Measurements from ENCODE around the gene S100A16. TPM values are rescaled to one million over a fixed set of nuclear protein-coding genes. Genes with fewer than 3 reads are reported as not detected.
"Not testable (repeated sequence)": the region's sequence is repeated elsewhere in the genome, so short reads cannot be mapped to it uniquely, and the experiment has no call there.

Gene S100A16, protein sequence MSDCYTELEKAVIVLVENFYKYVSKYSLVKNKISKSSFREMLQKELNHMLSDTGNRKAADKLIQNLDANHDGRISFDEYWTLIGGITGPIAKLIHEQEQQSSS
- 442 and 502 TPM in 2 replicates for total RNA-seq

DNA sequence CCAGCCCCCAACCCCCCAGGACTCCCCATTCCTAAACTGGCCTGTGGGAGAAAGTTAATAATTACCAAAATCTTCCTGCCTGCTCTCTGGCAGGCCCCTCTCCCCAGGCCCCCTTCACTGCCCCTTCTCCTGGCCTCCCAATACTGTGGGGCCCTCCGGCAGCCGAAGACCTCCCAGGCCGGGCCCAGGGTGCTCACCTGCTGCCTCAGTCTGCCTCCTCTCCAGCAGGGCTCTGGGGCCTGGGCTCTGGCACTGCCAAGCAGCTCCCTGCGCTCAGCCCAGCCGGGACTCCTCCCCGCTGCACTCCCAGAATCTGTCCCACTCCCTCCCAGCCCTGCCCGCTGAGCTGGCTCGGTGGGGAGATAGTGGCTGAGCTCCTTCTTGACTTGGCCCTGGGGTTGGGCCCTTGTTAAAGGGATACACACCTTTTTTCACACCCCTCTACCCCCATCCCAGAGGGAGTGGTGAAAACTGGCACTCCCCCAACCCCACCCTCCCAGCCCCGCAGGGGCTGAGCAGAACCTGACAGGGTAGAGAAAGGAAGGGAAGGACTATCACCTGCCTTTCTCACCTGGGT, at the start of gene S100A16:
S100A16 (minus strand) TSS at position 383 of the 577 bp plus-strand sequence. CDS start 4,986 bp downstream, outside the sequence.
- DNase-seq (ENCODE audit: low read depth in 2 of 2), result peak in 1 of 2 donors; percentile 52

DNA sequence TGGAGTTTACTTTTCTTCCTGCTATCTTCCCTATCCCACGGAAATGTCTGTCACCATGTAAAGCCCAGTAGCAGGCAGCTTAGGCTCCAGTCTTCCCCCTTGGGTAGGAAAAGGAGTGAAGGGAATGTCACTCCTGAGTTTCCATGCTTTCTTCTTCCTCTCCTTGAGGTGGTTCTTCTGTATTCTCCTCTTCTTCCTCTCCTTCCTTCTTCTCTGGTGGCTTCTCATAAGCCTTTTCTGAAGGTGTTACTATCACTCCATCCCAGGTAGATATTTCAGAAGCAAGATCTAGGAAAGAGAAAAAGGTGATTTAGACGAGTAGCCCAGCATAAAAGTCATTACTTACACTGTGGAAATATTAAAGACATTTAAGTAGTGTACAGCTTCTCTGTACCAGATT, 49.3 kb upstream of the S100A16 start:
- no peak for DNase-seq (ENCODE audit: low read depth in 2 of 2)

DNA sequence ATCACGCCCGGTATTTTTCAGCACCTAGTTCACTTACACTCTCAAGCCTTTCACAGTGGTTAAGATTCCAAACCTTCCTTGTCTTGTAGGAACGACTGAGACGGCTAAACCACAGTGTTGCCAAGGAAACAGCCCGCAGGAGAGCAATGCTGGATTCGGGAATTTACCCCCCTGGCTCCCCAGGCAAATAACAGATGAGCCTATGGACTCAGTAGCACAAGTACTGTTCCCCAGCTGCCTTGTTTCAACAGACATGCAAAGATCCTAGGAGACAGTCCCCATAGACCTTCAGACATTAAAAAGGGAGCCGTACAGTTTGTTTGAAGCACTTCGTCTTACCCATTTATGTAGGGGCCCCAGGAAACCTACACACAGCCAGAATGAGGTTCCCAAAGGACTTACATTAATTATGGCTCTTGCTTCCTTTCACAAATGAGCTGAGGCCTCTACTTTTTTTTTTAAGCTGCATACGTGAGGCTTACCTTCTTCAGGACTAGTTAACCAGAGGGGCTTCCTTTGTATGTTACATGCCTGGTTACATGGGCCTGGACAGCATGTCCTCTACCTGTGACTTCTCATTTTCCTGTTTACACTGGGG, 48.3 kb upstream of the S100A16 start:
- DNase-seq (ENCODE audit: low read depth in 2 of 2), result no peak

DNA sequence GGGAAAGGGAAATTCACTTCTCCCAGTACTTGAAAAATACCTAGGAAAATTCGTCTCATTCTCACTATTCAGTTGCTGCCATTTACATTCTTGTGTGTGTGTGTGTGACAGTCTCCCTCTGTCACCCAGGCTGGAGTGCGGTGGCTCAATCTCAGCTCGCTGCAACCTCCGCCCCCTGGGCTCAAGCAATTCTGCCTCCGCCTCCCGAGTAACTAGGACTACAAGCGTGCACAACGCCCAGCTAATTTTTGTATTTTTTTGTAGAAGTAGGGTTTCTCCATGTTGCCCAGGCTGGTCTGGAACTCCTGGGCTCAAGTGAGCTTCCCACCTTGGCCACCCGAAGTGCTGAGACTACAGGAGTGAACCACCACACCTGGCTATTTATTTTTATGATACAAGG, 46.7 kb upstream of the S100A16 start:
- DNase-seq (ENCODE audit: low read depth in 2 of 2), result no peak

DNA sequence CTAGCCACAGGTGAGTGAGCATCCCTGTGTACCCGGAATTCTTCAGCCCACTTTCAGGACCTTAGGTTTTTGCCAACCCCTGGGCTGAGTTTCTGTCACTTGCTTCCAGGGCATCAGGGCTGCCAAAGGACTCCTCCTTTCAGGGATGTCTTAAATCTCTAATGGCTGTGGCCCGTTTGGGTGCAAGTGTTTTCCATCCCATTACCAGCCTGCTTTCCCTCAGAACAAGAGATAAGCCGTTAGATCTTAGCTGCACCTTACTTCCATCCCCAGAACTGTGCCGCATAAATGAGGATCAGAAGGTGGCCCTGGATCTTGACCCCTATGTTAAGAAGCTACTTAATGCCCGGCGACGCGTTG, 46.2 kb upstream of the S100A16 start:
- no peak for DNase-seq (ENCODE audit: low read depth in 2 of 2)

DNA sequence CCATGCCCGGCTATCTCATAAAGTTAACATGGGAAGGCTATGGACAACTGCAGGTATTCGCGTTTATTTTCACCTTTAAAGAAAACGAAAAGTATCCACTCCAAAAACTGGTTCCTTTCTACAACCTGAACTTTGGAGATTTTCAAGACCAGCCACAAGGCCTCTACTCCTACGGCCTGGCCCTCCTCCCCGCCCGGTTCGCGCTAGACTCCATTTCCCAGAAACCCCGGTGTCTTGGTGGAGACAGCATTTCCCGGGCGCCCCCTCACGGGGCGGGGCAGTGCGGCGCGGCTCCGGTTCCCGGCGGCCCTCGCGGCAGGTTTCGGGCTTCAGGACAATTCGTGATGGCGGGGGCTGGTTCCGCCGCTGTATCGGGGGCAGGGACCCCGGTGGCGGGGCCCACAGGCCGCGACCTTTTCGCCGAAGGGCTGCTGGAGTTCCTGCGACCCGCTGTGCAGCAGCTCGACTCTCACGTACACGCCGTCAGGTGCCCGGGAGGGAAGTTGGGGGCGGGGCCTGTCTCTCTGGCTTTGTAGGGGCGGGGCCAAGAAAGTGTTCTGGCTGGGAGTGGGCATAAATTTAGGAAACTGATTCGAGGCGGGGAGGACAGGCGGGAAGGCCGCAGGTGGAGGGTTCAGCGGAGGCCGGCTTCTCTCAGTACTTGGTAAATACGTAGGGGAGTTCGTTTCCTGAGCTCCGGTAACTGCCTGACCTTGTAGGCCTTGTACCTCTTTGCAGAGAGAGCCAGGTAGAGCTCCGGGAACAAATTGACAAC, 45.6 kb upstream of the S100A16 start, which contains the start of gene SNAPIN:
SNAPIN (plus strand) TSS at position 304 of the 775 bp plus-strand sequence; CDS start at position 345, 41 bp downstream.
- DNase-seq (ENCODE audit: low read depth in 2 of 2), result peak; percentile 61 to 73

DNA sequence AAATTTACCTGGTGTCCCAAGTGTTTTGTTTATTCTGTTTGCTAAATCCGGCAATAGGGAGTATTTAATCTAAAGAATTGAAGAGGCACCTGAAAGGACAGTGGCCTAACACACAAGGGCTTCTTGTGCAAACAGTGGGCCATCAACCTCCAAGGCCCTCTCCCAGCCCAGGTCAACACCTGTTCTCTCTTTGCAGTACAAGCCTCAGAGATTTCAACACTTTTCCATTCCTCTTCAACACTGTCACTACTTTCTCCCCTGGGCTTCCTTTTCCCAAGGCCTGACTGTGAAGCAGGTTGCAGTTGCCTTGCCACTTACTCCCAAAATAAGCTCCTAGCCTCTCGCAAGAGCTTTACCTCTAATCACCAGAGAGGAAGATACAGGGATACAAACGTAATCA, 42.4 kb upstream of the S100A16 start:
- DNase-seq (ENCODE audit: low read depth in 2 of 2), result no peak

DNA sequence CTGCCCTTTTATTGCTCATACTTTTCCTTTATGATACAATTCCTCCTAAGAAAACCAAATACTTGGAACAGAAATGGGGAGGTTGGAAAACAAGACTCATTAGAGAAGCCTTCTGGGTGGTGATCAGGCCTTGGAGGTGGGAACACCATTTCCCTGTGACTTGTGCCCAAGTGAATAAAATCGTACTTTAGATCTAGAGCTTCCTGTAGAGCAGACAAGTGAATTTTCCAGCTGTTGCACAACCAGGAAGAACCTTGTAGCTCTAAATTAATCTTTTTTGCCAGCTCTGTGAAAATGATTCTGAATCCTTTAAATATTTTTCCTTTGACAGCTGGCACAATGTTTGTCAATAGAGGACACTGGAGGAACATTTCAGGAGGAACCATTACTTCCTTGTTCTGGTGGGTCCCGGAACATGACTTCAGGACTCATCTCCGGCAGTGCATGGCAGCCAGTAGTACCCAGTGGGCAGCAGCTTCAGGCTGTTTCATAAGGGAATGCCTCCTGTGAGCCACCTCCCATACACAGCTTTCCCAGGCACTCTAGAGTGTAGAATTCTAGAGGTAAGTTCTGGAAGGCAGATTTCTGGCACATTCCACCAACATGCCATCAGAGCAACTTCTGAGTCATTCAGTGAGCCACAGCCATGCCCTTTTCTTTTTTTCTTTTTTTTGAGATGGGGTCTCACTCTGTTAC, 40.0 kb upstream of the S100A16 start:
- DNase-seq (ENCODE audit: low read depth in 2 of 2), result peak; percentile 24 to 50

DNA sequence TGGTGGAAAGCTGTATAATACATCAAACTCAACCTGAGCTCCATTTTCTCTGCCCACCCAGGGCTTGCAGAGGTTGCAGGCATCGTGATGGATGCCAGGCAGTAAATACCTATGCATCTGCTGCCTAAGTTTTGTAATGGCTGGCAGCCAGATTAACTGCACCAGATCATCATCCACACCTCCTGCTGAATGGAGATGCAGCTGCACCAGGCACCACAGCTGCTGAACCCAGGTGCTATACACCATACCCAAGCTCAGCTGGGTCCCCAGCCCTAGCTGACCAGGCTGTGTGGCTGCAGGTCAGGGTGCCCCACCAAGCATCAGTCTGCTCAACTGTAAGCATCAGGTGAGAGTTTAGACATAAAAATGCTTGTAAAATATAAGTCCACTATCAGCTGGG, 38.8 kb upstream of the S100A16 start:
- DNase-seq (ENCODE audit: low read depth in 2 of 2), result no peak

DNA sequence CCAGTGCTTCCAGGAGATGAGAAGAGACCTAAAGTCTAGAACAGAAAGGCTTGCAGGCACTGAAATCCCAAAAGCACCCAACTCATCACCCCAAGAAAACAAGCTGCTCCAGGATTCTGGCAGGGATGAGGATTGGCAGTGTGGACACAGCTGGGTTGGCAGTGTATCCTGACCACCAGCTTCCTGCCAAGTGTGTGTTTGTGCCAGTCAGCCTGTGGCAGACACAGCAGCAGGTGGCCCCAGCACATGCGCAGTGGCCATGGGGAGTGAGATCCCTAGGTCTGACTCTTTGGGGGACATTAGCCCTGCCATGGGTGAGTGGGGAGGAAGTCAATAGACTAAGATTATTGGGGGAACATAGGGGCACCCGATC, 36.9 kb upstream of the S100A16 start:
- DNase-seq (ENCODE audit: low read depth in 2 of 2), result no peak

DNA sequence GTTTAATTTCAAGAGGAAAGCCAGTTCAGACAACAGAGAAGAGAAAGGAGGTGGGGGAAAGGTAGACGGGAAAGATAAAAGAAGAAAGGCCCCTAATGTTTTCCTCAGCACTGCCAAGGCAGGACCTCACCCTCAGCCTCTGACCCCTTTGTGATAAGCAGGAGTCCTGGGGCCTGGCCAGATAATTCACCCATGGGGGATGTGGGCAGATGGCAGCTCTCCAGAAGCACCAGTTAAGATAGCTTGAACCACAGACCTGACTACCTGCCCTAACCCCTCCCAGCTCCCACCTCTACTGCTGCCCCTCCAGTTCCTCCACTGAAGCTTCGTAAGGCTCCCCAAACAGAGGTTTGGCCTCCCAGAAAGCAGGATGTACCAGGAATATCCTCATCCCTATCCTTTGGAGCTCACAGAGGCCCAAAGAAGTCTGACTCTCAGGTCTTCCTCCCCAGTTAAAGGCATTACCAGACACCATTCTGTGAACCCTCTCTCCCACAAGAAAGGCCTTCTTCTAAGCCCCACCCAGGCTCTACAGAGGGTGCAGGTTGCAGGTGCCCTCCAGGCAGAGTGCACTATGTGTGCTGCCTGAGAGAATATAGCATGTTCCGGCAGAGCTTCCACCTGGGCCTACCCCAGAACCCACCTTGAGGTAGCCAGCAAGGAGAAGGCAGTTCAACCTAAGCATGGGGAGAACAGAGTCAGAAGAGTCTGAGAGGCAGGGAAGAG, 36.4 kb upstream of the S100A16 start:
- no peak for DNase-seq (ENCODE audit: low read depth in 2 of 2)

DNA sequence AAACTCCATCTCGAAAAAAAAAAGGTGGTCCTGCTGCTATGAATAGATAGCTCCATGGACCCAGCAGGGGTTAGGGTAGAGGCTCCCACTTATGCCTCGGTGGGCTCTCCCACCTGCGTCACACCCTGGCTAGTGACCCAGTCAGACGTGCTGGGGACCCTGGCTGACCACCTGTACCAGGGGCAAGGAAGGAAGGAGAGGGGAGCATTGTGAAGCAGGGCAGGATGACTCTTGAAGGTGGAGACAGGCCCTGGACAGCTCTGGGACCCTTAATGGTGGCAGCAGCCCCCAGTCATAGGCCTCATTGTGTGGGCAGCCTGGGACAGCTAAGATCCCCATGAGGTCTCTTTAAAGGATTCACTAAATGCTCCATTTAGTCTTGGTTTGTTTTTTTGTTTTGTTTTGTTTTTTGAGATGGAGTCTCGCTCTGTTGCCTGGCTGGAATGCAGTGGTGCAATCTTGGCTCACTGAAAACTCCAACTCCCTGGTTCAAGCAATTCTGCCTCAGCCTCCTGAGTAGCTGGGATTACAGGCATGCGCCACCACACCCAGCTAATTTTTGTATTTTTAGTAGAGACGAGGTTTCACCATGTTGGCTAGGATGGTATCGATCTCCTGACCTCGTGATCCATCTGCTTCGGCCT, 35.2 kb upstream of the S100A16 start:
- DNase-seq (ENCODE audit: low read depth in 2 of 2), result no peak

DNA sequence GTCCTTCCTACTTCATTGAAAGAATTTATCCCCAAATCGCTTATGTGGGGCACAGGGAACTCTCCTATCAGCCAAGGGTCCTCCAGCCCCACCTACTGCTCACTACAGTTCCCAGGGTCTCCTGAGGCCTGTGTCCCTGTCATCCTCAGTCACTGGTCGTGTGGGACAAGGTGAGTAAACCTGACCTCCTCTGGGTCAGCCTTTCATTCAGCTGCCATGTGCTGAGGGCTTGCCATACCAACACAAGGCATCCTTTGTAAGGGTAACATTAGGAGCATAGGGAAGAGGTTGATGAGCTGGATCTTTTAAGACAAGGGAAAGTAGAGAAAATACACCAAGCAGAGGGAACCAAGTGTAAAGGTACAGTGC, 34.4 kb upstream of the S100A16 start:
- no peak for DNase-seq (ENCODE audit: low read depth in 2 of 2)

DNA sequence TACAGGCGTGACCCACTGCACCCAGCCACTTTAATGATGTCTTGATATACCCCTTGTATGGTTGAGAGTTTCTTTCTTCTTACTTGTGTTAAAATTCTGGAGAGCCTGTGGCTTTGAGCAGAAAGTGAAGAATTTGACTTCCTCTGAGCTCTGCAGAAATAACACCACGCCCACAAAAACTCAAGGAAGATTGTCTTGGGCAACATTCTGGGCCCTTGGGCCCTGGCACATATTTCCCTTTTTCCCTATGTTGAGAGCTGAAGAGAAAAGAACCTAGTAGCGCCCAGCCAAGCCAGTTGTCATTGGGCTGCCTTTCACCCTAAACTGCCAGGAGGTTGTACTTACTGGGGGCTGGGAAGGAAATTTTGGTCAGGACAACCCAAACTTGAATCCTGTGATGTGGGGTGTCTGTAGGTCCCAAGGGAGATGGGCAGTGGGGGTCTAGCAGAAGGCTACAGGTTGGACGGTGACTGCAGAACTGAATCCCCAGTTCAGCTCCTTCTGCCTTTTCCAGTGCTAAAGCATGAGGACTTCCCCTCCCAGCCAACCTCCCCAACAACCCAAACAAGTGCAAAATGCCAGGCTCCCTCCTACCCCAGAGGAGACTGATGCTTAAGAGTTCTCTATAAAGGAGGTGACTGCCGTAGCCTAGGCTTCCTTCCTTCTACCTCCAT, 33.9 kb upstream of the S100A16 start:
- no peak for DNase-seq (ENCODE audit: low read depth in 2 of 2)

DNA sequence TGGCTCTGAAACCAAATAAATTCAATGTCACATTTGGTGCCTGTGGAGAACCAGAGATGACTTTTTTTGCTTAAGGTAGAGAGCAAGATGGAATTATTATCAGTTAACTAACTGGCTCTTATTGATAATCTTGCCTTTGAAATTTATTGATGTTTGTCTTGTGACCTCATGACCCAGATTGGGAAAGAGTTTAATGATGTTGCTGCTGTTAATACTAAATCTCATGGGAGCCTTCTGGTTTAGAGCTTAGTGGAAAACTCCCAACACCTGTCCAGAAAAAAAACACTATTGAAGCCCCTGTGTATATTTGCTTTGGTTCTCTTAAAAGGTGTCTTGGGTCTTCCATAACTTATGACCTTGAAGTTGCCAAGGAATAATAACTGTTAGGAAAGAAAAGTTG, 30.9 kb upstream of the S100A16 start:
- no peak for DNase-seq (ENCODE audit: low read depth in 2 of 2)

DNA sequence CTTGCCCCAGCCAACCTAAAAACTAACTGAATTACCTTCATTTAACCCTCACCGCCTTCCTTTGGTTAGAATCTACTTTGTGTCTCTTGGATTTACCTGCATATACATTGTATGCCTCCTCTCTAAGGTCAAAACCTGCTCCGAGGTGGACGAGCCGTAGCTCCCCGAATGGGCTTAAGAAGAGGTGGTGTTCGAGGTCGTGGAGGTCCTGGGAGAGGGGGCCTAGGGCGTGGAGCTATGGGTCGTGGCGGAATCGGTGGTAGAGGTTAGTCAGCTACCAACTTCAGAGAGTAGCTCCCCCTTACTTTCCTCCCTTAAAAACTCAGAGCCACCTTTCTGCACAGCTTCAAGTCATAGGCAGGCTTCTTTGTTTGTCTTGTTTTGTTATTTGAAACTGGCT, 30.2 kb upstream of the S100A16 start:
- DNase-seq (ENCODE audit: low read depth in 2 of 2), result no peak

DNA sequence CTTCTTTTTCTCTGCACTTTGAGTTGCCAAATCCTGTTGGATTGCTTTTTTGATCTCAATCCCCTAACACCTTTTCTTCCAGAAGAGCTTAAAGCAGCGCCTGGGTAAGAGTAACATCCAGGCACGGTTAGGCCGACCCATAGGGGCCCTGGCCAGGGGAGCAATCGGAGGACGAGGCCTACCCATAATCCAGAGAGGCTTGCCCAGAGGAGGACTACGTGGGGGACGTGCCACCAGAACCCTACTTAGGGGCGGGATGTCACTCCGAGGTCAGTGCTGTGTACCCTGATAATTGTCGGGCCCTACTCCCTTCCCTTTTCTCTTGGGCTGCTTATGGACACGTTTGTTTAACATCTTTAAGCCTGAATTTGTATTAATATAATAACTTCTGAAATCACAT, 29.2 kb upstream of the S100A16 start:
- no peak for DNase-seq (ENCODE audit: low read depth in 2 of 2)

DNA sequence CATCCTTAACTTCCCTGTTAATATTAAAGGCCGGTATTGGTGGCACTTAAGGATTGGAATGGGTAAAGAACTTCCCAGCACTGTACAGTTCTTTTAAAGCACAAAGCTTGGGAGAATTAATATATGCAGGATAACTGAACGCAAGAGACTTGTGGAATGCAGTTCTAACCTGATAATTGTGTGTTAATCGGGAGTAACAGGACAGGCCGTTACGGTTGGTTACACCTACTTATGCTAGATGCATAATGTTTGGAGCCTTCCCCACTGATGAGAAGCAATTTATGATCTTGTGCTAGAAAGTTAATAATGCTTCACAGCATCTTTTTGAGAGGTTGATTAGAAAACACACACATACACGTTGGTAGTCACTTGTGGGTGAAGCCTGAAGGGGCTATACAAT, 27.9 kb upstream of the S100A16 start:
- no peak for DNase-seq (ENCODE audit: low read depth in 2 of 2)

DNA sequence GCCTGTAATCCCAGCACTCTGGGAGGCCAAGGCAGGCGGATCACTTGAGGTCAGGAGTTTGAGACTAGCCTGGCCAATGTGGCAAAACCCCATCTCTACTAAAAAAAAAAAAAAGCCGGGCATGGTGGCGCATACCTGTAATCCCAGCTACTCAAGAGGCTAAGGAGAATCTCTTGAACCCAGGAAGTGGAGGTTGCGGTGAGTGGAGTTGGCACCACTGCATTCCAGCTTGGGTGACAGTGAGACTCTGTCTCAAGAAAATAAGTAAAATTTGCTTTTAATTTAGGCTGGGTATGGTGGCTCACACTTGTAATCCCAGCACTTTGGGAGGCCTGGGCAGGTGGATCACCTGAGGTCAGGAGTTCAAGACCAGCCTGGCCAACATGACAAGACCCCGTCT, 27.3 kb upstream of the S100A16 start:
- not testable (repeated sequence) for DNase-seq (ENCODE audit: low read depth in 2 of 2)

DNA sequence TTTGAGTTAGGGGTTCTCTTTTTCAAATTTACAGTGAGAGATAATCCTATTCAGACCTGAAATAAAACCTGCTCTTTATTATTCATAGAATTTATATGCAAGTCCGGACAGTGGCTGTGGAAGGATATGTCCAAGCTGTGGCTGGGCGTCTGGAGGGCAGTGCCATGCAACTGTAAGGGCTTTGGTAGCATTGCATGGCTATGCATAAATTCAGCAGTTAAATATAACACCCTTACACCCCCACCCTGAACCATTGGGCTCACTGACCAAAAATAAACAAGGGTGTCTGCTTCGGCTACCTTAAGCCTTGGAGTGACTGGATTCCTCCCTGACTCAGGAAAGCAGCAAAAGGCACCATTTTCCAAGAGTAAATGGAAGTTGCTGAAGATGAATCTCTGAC, 26.3 kb upstream of the S100A16 start:
- no peak for DNase-seq (ENCODE audit: low read depth in 2 of 2)

All from lung microvascular endothelial cell (primary cell).